ENCODE measurements around the gene MAP6. TPM values are rescaled to one million over a fixed set of nuclear protein-coding genes. Genes with fewer than 3 reads are reported as not detected.

Gene MAP6
- total RNA-seq, 2 donors from 2014 or later, result 0.21 to 0.24 TPM

DNA sequence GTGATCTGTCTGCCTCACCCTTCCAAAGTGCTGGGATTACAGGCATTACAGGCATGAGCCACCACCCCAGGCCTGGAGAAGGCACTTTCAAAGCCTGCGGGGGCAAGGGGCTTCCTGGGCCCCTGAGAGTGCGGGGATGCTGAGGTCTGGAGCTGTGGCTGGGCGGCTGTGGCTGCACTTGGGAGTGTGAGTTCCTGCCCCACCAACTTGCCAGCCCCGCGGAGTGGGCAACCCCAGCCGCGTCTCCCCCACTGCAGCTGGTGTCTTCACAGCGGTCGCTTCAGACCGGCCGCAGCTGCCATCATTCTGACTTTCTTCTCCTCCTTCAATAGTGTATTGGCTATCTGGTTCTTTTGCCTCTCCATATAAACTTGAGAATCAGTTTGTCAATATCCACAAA is 10.7 kb upstream of the MAP6 start:
- Mint-ChIP-seq H3K9me3 (no peaks in the 10 kb centered on the region), H3K27me3 (peaks cover 27% of the 10 kb centered on the region), H3K4me1 (no peaks in the 10 kb centered on the region), H3K4me3 (no peak overlapping the region), H3K27ac (no peak overlapping the region), H3K36me3 (ENCODE audit: low read depth) (no peaks in the 10 kb centered on the region)
- ATAC-seq (replicated peaks), result no peak

DNA sequence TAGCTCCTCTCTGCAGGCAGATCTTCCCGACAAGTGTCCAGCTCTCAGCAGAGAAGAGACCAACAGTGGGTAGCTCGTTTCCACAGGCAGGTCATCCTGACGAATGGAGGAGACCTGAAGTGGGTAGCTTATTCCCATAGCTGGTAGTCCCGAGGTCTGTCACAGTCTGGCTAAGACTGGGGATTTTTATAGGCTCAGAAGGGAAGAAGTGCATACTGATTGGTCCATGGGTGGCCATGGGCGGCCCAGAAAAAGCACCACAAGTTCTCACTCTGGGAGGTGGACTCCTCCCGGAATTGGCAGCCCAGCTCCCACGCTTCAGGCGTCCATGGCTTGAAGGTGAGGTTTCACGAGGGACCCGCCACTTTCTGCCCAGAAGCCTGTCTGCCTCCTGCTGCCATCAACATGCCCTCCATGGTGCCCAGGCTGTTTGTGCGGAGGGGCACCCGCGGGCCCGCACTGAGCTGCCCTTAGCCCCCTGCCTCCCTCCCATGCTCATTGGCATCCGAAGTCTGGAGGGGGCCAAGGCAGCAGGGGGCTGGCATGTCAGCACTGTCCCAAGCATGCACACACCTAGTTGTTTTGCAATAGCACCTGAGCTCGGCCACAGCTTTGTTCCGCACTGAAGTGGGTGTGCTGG is 9.9 kb upstream of the MAP6 start:
- no peaks in the 10 kb centered on the region for H3K4me1 Mint-ChIP-seq

DNA sequence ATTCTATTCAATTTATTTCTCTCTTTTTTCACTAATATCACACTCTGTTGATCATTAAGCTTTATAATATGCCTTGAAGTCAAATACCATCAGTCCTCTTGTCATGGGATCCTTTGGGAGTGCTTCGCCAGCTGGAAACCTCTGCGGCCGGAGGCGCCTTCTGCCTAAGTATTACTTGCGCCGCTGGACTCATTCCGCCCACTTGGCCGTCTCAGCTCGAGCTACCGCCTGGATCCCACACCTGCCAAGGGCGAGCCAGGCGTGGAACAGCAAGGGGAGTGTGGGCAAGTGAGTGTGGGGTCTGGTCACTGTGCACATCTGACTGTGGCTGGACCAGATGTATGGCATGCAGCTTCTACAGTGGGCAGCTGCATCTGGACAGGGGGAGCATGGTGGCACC is 9.1 kb upstream of the MAP6 start:
- H3K4me1 Mint-ChIP-seq, result no peaks in the 10 kb centered on the region
- H3K27me3 Mint-ChIP-seq, result peaks cover 12% of the 10 kb centered on the region
- H3K9me3 Mint-ChIP-seq, result no peaks in the 10 kb centered on the region
- H3K27ac Mint-ChIP-seq, result no peak overlapping the region
- no peak for ATAC-seq (replicated peaks)
- H3K36me3 Mint-ChIP-seq (ENCODE audit: low read depth), result no peaks in the 10 kb centered on the region
- no peak overlapping the region for H3K4me3 Mint-ChIP-seq

More for the DNA sequence above, 9.9 kb upstream of the MAP6 start:
- no peak for ATAC-seq (replicated peaks)
- H3K4me3 Mint-ChIP-seq, result no peak overlapping the region
- peaks cover 21% of the 10 kb centered on the region for H3K27me3 Mint-ChIP-seq
- H3K36me3 Mint-ChIP-seq (ENCODE audit: low read depth), result no peaks in the 10 kb centered on the region
- H3K9me3 Mint-ChIP-seq, result no peaks in the 10 kb centered on the region
- no peak overlapping the region for H3K27ac Mint-ChIP-seq

DNA sequence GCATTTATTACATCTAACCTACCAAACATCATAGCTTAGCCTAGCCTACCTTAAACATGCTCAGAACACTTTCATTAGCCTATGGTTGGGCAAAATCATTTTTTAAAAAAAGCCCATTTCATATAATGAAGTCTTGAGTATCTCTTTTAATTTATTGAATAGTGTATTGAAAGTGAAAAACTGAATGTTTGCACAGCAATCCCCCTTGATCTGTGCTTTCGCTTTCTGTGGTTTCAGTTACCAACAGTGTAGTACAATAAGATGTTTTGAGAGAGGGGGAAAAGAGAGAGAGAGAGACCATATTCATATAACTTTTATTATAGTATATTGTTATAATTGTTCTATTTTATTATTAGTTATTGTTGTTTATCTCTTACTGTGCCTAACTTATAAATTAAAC is 8.4 kb upstream of the MAP6 start:
- no peak for ATAC-seq (replicated peaks)
- no peak overlapping the region for H3K27ac Mint-ChIP-seq

DNA sequence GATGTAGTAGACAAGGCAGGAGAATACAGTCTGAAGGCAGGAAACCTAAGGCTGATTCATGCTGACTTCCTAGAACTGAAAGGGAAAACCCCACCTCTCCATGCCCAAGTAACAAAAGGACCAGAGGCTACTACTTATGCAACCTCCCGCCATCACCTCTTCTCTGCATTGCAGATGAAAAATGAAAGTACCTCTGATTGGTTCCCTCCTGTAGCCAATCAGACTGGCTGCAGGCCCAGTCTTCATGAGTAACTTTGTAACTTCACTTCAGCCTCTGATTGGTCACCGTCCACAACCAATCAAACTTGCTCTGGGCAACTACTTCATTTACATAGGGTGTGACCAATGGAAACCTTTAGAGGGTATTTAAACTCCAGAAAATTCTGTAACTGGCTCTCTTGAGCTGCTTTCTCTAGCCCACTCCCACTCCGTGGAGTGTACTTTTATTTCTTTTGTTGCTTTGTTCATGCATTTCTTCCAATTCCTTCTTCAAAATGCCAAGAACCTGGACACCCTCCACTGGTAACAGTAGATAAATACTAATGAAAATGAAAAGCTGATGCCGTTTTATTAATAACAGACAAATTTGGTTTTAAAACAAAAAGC is 5.2 kb upstream of the MAP6 start:
- peaks cover 34% of the 10 kb centered on the region for H3K27me3 Mint-ChIP-seq
- no peaks in the 10 kb centered on the region for H3K4me1 Mint-ChIP-seq
- H3K4me3 Mint-ChIP-seq, result no peak overlapping the region

More for the DNA sequence above, 8.4 kb upstream of the MAP6 start:
- Mint-ChIP-seq H3K36me3 (ENCODE audit: low read depth) (no peaks in the 10 kb centered on the region), H3K4me3 (no peak overlapping the region), H3K4me1 (no peaks in the 10 kb centered on the region), H3K9me3 (no peaks in the 10 kb centered on the region), H3K27me3 (peaks cover 12% of the 10 kb centered on the region)

GRCh38 chr11:75667831-75668450 is 897 bp downstream of the MAP6 start:
- Mint-ChIP-seq H3K4me3 (peak overlapping the region; percentile 79), H3K27ac (no peak overlapping the region), H3K36me3 (ENCODE audit: low read depth) (peaks cover 5% of the 10 kb centered on the region), H3K9me3 (no peaks in the 10 kb centered on the region), H3K27me3 (peaks cover 63% of the 10 kb centered on the region), H3K4me1 (peaks cover 5% of the 10 kb centered on the region)
- peak; percentile 26 for ATAC-seq (replicated peaks)

More for the DNA sequence above, 5.2 kb upstream of the MAP6 start:
- H3K9me3 Mint-ChIP-seq, result no peaks in the 10 kb centered on the region
- no peak overlapping the region for H3K27ac Mint-ChIP-seq
- ATAC-seq (replicated peaks), result peak; percentile 96
- H3K36me3 Mint-ChIP-seq (ENCODE audit: low read depth), result no peaks in the 10 kb centered on the region

- Mint-ChIP-seq H3K4me3 (peak overlapping the region; percentile 68), H3K4me1 (peaks cover 5% of the 10 kb centered on the region), H3K27me3 (peaks cover 61% of the 10 kb centered on the region), H3K27ac (no peak overlapping the region), H3K36me3 (ENCODE audit: low read depth) (peaks cover 5% of the 10 kb centered on the region), H3K9me3 (no peaks in the 10 kb centered on the region)
- ATAC-seq (replicated peaks), result peak; percentile 30
Observed at GRCh38 chr11:75667255-75667830, 1.5 kb downstream of the MAP6 start.

- ATAC-seq (replicated peaks), result no peak
- Mint-ChIP-seq H3K27me3 (peaks cover 53% of the 10 kb centered on the region), H3K36me3 (ENCODE audit: low read depth) (peaks cover 5% of the 10 kb centered on the region), H3K27ac (no peak overlapping the region), H3K9me3 (no peaks in the 10 kb centered on the region), H3K4me3 (peak overlapping the region; percentile 68), H3K4me1 (peaks cover 5% of the 10 kb centered on the region)
Observed at GRCh38 chr11:75665990-75666389, 2.8 kb downstream of the MAP6 start.

GRCh38 chr11:75665126-75665525 is 3.7 kb downstream of the MAP6 start:
- peaks cover 50% of the 10 kb centered on the region for H3K27me3 Mint-ChIP-seq
- no peak for ATAC-seq (replicated peaks)
- H3K9me3 Mint-ChIP-seq, result no peaks in the 10 kb centered on the region
- H3K27ac Mint-ChIP-seq, result no peak overlapping the region
- H3K4me3 Mint-ChIP-seq, result no peak overlapping the region
- H3K4me1 Mint-ChIP-seq, result peaks cover 5% of the 10 kb centered on the region
- peaks cover 5% of the 10 kb centered on the region for H3K36me3 Mint-ChIP-seq (ENCODE audit: low read depth)

GRCh38 chr11:75664389-75664788 is 4.4 kb downstream of the MAP6 start:
- H3K9me3 Mint-ChIP-seq, result no peaks in the 10 kb centered on the region
- no peak overlapping the region for H3K27ac Mint-ChIP-seq
- H3K36me3 Mint-ChIP-seq (ENCODE audit: low read depth), result peaks cover 5% of the 10 kb centered on the region
- H3K27me3 Mint-ChIP-seq, result peaks cover 48% of the 10 kb centered on the region
- ATAC-seq (replicated peaks), result no peak
- peaks cover 5% of the 10 kb centered on the region for H3K4me1 Mint-ChIP-seq
- H3K4me3 Mint-ChIP-seq, result no peak overlapping the region

DNA sequence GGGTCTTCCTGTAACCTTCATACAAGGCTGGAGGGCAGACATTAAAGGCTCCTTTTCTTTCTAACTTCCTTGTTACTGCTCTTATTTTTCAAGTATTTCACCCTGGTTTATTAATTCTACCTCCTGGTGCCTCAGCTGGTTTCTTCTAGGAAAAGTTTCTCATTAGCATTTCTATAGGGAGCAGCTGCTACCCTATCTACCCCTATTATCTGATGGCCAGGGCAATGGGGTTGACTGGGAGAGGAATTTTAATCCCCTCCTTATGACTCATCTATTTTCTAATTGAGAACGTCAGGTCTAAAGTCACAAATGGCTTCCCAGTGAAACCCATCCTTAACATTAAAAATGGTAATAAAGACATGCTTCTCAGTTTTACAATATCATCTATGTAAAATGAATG is 5.0 kb downstream of the MAP6 start:
- no peak overlapping the region for H3K27ac Mint-ChIP-seq
- H3K9me3 Mint-ChIP-seq, result no peaks in the 10 kb centered on the region
- H3K36me3 Mint-ChIP-seq (ENCODE audit: low read depth), result peaks cover 5% of the 10 kb centered on the region
- peaks cover 5% of the 10 kb centered on the region for H3K4me1 Mint-ChIP-seq
- no peak overlapping the region for H3K4me3 Mint-ChIP-seq
- H3K27me3 Mint-ChIP-seq, result peaks cover 47% of the 10 kb centered on the region
- ATAC-seq (replicated peaks), result no peak

GRCh38 chr11:75659836-75660235 is 9.0 kb downstream of the MAP6 start:
- Mint-ChIP-seq H3K36me3 (ENCODE audit: low read depth) (no peaks in the 10 kb centered on the region), H3K4me1 (peaks cover under 1% of the 10 kb centered on the region), H3K27me3 (peaks cover 37% of the 10 kb centered on the region), H3K27ac (no peak overlapping the region), H3K4me3 (no peak overlapping the region), H3K9me3 (no peaks in the 10 kb centered on the region)
- ATAC-seq (replicated peaks), result no peak

DNA sequence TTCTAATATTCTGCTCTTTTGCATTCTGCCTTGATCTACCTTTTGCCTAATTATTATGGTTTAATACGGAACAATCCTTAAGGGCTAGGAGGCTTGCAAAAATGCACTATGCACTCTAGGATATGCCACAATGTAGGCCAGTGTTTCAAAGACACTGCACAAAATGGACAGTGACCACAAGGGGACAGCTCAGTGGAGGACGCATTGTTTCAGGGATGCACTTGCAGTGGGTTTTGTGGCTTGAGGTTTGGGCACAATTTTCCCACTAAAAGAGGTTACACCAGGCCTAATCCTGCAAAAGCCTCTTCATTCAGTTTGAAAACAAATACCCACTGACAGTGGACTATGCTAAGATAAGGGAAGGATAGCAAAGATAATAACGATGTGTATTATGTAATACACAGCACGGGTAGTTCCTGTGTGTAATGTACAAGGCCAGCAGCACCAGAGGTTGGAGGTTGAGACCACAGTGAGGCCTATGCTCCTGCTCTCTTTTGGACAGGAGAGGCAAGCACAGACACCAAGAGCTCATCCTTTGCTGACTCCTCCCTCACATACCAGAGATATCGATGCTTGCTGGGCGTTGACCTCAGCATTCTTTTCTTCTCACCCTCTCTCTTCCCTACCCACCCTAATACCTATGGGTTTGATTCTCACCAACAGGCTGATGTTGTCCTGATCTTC is 12.7 kb downstream of the MAP6 start:
- Mint-ChIP-seq H3K36me3 (ENCODE audit: low read depth) (no peaks in the 10 kb centered on the region), H3K4me3 (no peak overlapping the region), H3K4me1 (peaks cover 6% of the 10 kb centered on the region), H3K27ac (no peak overlapping the region), H3K9me3 (no peaks in the 10 kb centered on the region), H3K27me3 (peaks cover 26% of the 10 kb centered on the region)
- ATAC-seq (replicated peaks), result no peak

GRCh38 chr11:75655605-75656004 is 13.2 kb downstream of the MAP6 start:
- H3K27me3 Mint-ChIP-seq, result peaks cover 28% of the 10 kb centered on the region
- no peak overlapping the region for H3K27ac Mint-ChIP-seq
- peaks cover 6% of the 10 kb centered on the region for H3K4me1 Mint-ChIP-seq
- no peaks in the 10 kb centered on the region for H3K36me3 Mint-ChIP-seq (ENCODE audit: low read depth)
- no peak overlapping the region for H3K4me3 Mint-ChIP-seq
- ATAC-seq (replicated peaks), result no peak
- no peaks in the 10 kb centered on the region for H3K9me3 Mint-ChIP-seq
